Suprapubic skin (tissue), 3 donors: Measurements from ENCODE around the gene CD72.

Experiments
- EP300 ChIP-seq: sonication (generic); formaldehyde crosslinking; IDR thresholded peaks from one replicate; pipeline ENCODE4 v1.6.1; 2017; ENCODE audit warnings: antibody characterized with exemption
- POLR2A ChIP-seq, 2 donors: fragments of 450-650 bp; IDR thresholded peaks; one replicate each; pipeline ENCODE4 v1.6.1; 2017; ENCODE audit warnings: antibody characterized with exemption in 2 of 2, mild to moderate bottlenecking in 2 of 2, moderate library complexity in 2 of 2
- TF ChIP-seq, protein P1 (sequence below), 2 donors: fragments of 200-600 bp in 1 of 2; fragments of 450-650 bp in 1 of 2; sonication (generic) in 1 of 2; IDR thresholded peaks; one replicate each; pipeline ENCODE4 v1.5.1; 2016 to 2019; ENCODE audit warnings: antibody characterized with exemption in 2 of 2, mild to moderate bottlenecking in 1 of 2, moderate library complexity in 1 of 2

DNA sequence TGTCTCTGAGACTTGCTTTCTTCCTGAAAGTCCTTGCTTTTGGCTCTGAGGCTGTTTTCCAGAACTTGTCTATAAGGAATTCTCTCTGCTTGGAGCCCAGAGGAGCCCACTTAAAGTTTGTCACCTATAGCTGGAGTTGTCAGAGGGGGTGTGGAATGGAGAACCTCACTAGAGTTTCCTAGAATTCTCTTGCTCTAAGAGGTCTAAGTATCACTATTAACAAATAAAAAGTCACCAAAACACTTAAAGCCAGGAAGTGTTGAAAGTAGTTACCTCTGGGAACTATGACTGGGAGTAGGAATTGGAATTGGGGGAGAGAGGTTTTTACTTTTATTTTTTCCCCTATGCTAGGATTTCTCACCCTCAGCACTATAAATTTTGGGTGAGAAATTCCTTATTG is 17.5 kb upstream of the CD72 start:
- TF ChIP-seq, protein P1, sequence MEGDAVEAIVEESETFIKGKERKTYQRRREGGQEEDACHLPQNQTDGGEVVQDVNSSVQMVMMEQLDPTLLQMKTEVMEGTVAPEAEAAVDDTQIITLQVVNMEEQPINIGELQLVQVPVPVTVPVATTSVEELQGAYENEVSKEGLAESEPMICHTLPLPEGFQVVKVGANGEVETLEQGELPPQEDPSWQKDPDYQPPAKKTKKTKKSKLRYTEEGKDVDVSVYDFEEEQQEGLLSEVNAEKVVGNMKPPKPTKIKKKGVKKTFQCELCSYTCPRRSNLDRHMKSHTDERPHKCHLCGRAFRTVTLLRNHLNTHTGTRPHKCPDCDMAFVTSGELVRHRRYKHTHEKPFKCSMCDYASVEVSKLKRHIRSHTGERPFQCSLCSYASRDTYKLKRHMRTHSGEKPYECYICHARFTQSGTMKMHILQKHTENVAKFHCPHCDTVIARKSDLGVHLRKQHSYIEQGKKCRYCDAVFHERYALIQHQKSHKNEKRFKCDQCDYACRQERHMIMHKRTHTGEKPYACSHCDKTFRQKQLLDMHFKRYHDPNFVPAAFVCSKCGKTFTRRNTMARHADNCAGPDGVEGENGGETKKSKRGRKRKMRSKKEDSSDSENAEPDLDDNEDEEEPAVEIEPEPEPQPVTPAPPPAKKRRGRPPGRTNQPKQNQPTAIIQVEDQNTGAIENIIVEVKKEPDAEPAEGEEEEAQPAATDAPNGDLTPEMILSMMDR (IDR thresholded peaks at IDR 0.05), result no peak
- TF ChIP-seq POLR2A (IDR thresholded peaks at IDR 0.05) (no peak), EP300 (no peak)
